ENCODE results near the gene PERCC1.

The PERCC1 gene

DNA sequence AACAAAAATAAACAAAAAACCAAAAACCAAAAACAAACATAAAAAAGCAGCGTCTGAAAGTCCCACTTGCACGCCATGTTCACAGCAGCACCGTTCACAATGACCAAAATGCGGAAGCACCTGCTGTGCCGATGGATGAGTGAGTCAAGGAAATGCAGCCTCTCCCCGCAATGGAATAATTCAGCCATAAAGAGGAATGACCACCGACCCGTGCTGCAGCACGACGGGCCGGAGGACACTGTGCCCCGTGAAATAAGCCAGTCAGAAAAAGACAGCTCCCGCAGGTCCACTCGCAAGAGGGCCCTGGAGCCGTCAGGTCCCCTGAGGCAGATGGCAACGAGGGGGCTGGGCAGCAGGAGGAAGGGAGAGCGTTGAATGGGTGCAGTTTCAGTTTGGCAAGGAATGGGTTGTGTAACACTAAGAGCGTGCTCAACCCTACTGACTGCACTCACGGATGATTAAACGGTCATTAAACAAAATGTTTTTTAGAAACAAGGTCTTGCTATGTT is 38.9 kb downstream of the PERCC1 start:
- H3K4me2 ChIP-seq (ENCODE audit: low read length) = peak overlapping the region; percentile 94
- H3K4me3 ChIP-seq (ENCODE audit: low read length) = peak overlapping the region; percentile 74
- H3K79me2 ChIP-seq (ENCODE audit: control insufficient read depth, low read length) = peaks cover 93% of the 10 kb centered on the region
- peaks cover 49% of the 10 kb centered on the region for H3K4me1 ChIP-seq (ENCODE audit: control insufficient read depth, low read length)
- no peak for TF ChIP-seq EZH2phosphoT487 (IDR thresholded peaks at IDR 0.05; ENCODE audit: borderline replicate concordance, low read length)
- TF ChIP-seq, protein P1, sequence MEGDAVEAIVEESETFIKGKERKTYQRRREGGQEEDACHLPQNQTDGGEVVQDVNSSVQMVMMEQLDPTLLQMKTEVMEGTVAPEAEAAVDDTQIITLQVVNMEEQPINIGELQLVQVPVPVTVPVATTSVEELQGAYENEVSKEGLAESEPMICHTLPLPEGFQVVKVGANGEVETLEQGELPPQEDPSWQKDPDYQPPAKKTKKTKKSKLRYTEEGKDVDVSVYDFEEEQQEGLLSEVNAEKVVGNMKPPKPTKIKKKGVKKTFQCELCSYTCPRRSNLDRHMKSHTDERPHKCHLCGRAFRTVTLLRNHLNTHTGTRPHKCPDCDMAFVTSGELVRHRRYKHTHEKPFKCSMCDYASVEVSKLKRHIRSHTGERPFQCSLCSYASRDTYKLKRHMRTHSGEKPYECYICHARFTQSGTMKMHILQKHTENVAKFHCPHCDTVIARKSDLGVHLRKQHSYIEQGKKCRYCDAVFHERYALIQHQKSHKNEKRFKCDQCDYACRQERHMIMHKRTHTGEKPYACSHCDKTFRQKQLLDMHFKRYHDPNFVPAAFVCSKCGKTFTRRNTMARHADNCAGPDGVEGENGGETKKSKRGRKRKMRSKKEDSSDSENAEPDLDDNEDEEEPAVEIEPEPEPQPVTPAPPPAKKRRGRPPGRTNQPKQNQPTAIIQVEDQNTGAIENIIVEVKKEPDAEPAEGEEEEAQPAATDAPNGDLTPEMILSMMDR (IDR thresholded peaks at IDR 0.05; ENCODE audit: low read depth, low read length, poor library complexity, severe bottlenecking) = no peak
- H3K9me3 ChIP-seq (ENCODE audit: control insufficient read depth, insufficient read depth, low read length) = no peaks in the 10 kb centered on the region
- no peaks in the 10 kb centered on the region for H3K27me3 ChIP-seq (ENCODE audit: control insufficient read depth, low read length)
- no peaks in the 10 kb centered on the region for H3K36me3 ChIP-seq (ENCODE audit: control insufficient read depth, low read length)
- peak overlapping the region; percentile 79 for H3K27ac ChIP-seq (ENCODE audit: low read depth, low read length)
- H3F3A ChIP-seq (ENCODE audit: control insufficient read depth, insufficient read depth) = peaks cover 6% of the 10 kb centered on the region; the same call in 1 of the 2 replicates
- H3K9me2 ChIP-seq (replicated peaks; ENCODE audit: control insufficient read depth, low read length) = no peaks in the 10 kb centered on the region
- no peaks in the 10 kb centered on the region for H4K20me1 ChIP-seq (ENCODE audit: control insufficient read depth, insufficient read depth, low read depth, low read length)

DNA sequence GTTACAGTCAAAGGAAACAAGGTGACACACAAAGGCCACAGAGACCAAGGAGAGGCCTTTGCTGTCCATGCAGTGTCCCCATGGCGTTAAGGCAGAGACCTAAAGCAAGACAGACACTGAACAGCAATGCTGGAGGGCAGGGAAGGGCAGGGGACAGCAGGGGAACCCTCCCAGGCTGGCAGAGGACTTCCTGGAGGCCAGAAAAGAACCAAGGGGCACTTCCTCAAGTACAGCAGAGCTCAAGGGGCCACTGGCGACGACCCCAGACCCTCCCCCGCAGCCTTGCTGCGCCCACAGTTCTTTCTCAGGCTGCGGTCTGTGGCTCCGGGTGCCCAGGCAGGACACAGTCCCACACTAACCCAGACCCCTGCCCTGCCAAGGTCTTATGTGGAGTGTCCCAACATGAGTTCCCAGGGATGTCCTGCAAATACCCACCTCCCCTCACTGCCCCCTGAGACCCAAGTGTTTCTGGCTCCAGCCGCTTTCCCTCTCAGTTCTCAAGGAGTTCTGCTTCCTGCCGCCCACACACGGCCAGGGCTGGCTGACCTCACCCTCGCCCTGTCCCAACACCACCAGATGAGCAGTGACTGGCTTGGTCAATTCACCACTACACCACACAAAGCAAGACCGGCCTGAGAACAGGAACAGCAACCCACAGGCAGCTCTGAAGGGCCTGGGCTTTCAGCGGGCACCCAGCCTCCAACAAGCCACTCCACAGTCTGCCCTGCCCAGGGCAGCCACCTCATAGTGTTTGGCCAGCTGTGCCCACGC is 39.8 kb downstream of the PERCC1 start:
- Histone ChIP-seq H4K20me1 (ENCODE audit: control insufficient read depth, insufficient read depth, low read depth, low read length) (no peaks in the 10 kb centered on the region), H3K27ac (ENCODE audit: low read depth, low read length) (peak overlapping the region; percentile 79), H3K4me2 (ENCODE audit: low read length) (peak overlapping the region; percentile 94), H3K9me2 (replicated peaks; ENCODE audit: control insufficient read depth, low read length) (no peaks in the 10 kb centered on the region), H3K27me3 (ENCODE audit: control insufficient read depth, low read length) (no peaks in the 10 kb centered on the region), H3K4me1 (ENCODE audit: control insufficient read depth, low read length) (peaks cover 53% of the 10 kb centered on the region), H3K4me3 (ENCODE audit: low read length) (peak overlapping the region; percentile 74), H3K9me3 (ENCODE audit: control insufficient read depth, insufficient read depth, low read length) (no peaks in the 10 kb centered on the region), H3K79me2 (ENCODE audit: control insufficient read depth, low read length) (peaks cover 96% of the 10 kb centered on the region), H3K36me3 (ENCODE audit: control insufficient read depth, low read length) (0 out of 2 replicates have a peak, but pooled peaks cover 4% of the 10 kb centered on the region), H3F3A (ENCODE audit: control insufficient read depth, insufficient read depth) (peaks cover 6% of the 10 kb centered on the region; the same call in 1 of the 2 replicates)
- TF ChIP-seq, protein P1 (IDR thresholded peaks at IDR 0.05; ENCODE audit: low read depth, low read length, poor library complexity, severe bottlenecking) = no peak
- no peak for TF ChIP-seq EZH2phosphoT487 (IDR thresholded peaks at IDR 0.05; ENCODE audit: borderline replicate concordance, low read length)

DNA sequence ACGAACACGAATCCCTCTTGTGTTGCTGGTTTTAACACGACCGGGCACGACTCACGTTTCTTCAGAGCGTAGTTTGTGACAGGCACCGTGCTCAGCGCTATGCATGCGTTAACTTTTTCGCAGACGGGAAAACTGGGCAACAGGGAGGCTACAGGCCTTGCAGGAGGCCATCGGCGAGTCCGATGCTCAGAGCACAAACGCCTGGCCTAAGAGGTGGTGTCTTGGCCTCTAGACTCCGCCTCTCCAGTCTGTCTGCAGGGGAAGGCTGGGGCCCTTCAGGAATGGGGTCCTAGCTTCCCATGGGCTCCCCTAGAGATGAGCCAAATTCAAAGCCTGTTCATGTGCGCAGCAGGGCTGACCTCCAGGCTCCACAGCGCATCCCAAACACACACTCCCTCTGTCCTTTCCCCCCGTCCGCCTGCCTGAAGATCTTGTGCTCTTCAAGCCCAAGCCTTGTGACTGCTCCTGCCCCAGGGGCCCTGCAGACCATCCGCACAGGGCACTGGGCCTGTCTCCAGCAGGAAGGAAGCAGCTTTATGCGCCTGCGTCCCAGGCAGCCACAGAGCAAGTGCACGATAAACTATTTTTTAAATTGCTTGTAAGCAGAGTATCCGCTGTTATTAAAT is 40.8 kb downstream of the PERCC1 start:
- no peaks in the 10 kb centered on the region for H3K9me2 ChIP-seq (replicated peaks; ENCODE audit: control insufficient read depth, low read length)

More for the DNA sequence above, 40.8 kb downstream of the PERCC1 start:
- H3F3A ChIP-seq (ENCODE audit: control insufficient read depth, insufficient read depth) = peaks cover 6% of the 10 kb centered on the region; the same call in 1 of the 2 replicates
- H3K27ac ChIP-seq (ENCODE audit: low read depth, low read length) = peak overlapping the region; percentile 79
- peak overlapping the region; percentile 74 for H3K4me3 ChIP-seq (ENCODE audit: low read length)
- no peaks in the 10 kb centered on the region for H3K9me3 ChIP-seq (ENCODE audit: control insufficient read depth, insufficient read depth, low read length)
- peaks cover 88% of the 10 kb centered on the region for H3K79me2 ChIP-seq (ENCODE audit: control insufficient read depth, low read length)
- H3K36me3 ChIP-seq (ENCODE audit: control insufficient read depth, low read length) = 0 out of 2 replicates have a peak, but pooled peaks cover 4% of the 10 kb centered on the region
- peaks cover 56% of the 10 kb centered on the region for H3K4me1 ChIP-seq (ENCODE audit: control insufficient read depth, low read length)
- H3K27me3 ChIP-seq (ENCODE audit: control insufficient read depth, low read length) = no peaks in the 10 kb centered on the region
- no peak for TF ChIP-seq EZH2phosphoT487 (IDR thresholded peaks at IDR 0.05; ENCODE audit: borderline replicate concordance, low read length)
- TF ChIP-seq, protein P1 (IDR thresholded peaks at IDR 0.05; ENCODE audit: low read depth, low read length, poor library complexity, severe bottlenecking) = no peak
- H3K4me2 ChIP-seq (ENCODE audit: low read length) = peak overlapping the region; percentile 94
- H4K20me1 ChIP-seq (ENCODE audit: control insufficient read depth, insufficient read depth, low read depth, low read length) = no peaks in the 10 kb centered on the region
